ENCODE data around the gene RGMA. TPM values are rescaled to one million over a fixed set of nuclear protein-coding genes. Genes with fewer than 3 reads are reported as not detected.

RGMA gene
- total and polyA plus RNA-seq, 2 of the 8 experiments (the other 6 are each of a cell fraction or from before 2014, with no cell fraction given) = 19.9 to 39.8 TPM

DNA sequence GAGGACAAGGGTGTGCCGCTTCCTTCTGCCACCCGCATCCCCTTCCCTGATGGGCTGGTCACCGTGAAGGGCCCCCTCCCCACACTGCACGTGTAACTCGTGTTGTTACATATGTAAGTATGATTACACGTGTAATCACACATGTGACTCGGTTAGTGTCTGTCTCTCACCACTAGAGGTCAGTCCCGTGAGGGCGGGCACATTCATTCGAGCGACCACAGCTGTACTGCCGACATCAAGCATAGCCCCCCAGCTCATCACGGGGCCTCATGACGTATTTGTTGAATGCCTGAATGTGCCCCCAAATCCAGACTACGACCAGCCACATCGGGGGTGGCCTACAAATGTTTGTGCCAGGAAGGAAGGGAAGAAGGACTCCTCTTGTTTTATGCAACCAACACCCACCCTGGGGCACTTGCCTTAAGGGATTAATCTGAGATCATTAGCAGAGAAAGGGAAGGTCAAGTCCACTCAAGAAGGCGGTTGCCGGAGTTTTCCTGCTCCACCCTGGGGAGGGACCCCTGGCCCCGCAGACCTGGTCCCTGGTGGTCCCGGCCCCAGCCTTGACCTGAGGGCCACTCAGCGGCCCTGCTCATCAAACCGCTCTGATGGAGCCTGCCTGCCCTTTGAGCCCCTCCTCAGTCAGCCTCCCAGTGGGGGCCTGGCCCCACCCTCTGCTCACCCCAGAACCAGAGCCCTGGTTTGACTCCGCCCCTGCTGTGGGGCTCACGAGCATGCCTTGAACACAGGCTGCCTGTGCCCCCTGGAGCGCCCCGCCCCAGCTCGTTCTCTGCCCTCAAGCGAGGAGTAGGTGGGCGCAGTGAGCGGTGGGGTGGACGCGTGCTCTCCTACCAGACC is 52.8 kb downstream of the RGMA start (continued):
- TF ChIP-seq, protein P1, sequence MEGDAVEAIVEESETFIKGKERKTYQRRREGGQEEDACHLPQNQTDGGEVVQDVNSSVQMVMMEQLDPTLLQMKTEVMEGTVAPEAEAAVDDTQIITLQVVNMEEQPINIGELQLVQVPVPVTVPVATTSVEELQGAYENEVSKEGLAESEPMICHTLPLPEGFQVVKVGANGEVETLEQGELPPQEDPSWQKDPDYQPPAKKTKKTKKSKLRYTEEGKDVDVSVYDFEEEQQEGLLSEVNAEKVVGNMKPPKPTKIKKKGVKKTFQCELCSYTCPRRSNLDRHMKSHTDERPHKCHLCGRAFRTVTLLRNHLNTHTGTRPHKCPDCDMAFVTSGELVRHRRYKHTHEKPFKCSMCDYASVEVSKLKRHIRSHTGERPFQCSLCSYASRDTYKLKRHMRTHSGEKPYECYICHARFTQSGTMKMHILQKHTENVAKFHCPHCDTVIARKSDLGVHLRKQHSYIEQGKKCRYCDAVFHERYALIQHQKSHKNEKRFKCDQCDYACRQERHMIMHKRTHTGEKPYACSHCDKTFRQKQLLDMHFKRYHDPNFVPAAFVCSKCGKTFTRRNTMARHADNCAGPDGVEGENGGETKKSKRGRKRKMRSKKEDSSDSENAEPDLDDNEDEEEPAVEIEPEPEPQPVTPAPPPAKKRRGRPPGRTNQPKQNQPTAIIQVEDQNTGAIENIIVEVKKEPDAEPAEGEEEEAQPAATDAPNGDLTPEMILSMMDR (IDR thresholded peaks at IDR 0.05; ENCODE audit: control extremely low read depth in 1 of 3, insufficient read depth in 1 of 3, low read depth in 1 of 3, low read length in 3 of 3) = peak; percentile 48 to 78 (median 76)
- TF ChIP-seq CREB1 (IDR thresholded peaks at IDR 0.05) = 0 out of 2 replicates have a peak, but pooled peaks have one; percentile 9

Measured in H1 (cell line).